ENCODE data around the gene MYO3B. TPM values are rescaled to one million over a fixed set of nuclear protein-coding genes. Genes with fewer than 3 reads are reported as not detected.

The MYO3B gene
- total RNA-seq, 2 donors from 2014 or later, result 2.0 to 4.7 TPM

DNA sequence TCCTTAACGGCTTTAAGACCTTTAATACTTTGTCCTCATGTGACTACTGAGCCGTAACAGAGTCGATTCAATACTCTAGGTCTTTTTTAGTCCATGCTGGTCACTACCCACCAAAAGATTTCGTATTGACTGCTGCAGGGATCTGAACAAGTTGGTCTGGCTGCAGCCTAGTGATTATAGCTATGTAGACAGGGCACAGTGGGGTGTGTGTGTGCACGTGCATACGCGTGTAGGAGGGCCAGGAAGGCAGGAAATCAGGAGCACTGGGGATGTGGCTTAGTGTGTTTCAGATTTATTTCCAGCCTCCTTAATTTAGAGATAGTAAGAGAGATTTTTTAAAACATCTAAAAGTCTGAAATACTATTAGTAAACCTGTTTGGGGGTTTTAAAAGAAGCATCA lies 161.4 kb downstream of the MYO3B start:
- intact Hi-C loops (cut with DNase I), result no loop called here
- no peak overlapping the region for H3K4me3 ChIP-seq
- no peaks in the 10 kb centered on the region for H3K9me3 ChIP-seq
- no peaks in the 10 kb centered on the region for H3K36me3 ChIP-seq (replicated peaks in 1 of 2; ENCODE audit: insufficient read depth in 1 of 2, low read depth in 2 of 2)
- 56 to 64% methylated on average over 7 of the region's 7 CpGs for WGBS, 2 donors
- no peak overlapping the region for H3K27ac ChIP-seq
- ATAC-seq (no peak), DNase-seq (no peak)
- no peaks in the 10 kb centered on the region for H3K27me3 ChIP-seq
- no peaks in the 10 kb centered on the region for H3K4me1 ChIP-seq
- no peak for TF ChIP-seq POLR2A (IDR thresholded peaks at IDR 0.05)
- TF ChIP-seq, protein P1, sequence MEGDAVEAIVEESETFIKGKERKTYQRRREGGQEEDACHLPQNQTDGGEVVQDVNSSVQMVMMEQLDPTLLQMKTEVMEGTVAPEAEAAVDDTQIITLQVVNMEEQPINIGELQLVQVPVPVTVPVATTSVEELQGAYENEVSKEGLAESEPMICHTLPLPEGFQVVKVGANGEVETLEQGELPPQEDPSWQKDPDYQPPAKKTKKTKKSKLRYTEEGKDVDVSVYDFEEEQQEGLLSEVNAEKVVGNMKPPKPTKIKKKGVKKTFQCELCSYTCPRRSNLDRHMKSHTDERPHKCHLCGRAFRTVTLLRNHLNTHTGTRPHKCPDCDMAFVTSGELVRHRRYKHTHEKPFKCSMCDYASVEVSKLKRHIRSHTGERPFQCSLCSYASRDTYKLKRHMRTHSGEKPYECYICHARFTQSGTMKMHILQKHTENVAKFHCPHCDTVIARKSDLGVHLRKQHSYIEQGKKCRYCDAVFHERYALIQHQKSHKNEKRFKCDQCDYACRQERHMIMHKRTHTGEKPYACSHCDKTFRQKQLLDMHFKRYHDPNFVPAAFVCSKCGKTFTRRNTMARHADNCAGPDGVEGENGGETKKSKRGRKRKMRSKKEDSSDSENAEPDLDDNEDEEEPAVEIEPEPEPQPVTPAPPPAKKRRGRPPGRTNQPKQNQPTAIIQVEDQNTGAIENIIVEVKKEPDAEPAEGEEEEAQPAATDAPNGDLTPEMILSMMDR (IDR thresholded peaks at IDR 0.05), result no peak

DNA sequence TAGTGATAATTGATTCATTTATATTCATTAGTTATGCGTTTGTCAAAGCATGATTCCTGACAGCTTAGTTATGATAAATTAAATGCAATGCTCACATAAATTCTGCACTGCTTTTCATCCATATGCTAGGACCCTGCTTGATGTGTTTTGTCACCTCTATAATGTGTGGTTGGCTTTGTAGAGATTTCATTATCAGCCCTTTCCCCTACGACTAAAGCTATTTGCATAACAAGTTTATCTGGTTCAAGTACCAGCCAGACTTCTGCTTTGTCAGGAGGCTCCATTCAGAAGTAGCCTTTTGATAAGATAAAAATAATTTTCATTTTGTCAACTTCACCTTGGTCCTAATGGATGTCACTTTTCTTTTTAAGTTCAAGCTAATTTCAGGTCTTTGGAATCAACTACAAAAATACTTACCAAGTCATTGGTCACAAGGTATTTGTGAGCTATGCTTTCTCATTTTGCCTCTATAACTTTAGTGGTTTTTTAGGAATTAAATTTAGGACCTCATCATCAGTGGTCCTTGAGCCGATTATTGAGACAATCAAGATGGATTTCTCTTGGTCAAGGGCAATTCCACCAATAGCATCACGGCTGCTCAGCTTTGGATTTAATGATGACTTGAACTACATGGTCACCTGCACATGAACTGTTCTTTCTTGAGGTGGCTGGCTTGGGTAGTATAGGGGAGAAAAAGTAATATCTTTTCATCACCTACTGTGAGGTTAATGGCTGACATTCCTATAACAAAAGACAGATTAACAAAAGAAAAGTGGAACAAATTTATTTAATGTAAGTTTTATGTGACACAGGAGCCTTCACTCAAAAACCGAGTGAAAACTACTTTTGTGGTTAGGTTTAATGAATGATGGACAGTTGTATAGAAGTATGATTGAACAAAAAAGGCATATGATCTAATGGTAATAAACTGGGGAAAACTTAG lies 162.1 kb downstream of the MYO3B start:
- H3K9me3 ChIP-seq, result no peaks in the 10 kb centered on the region
- no peak overlapping the region for H3K4me3 ChIP-seq
- 46 to 50% methylated on average over 5 of the region's 5 CpGs for WGBS, 2 donors
- H3K27ac ChIP-seq, result no peak overlapping the region
- H3K4me1 ChIP-seq, result no peaks in the 10 kb centered on the region
- no peaks in the 10 kb centered on the region for H3K27me3 ChIP-seq
- intact Hi-C loops (cut with DNase I), result no loop called here
- no peaks in the 10 kb centered on the region for H3K36me3 ChIP-seq (replicated peaks in 1 of 2; ENCODE audit: insufficient read depth in 1 of 2, low read depth in 2 of 2)
- DNase-seq (no peak), ATAC-seq (no peak)
- TF ChIP-seq POLR2A (IDR thresholded peaks at IDR 0.05), result no peak
- TF ChIP-seq, protein P1 (IDR thresholded peaks at IDR 0.05), result no peak

DNA sequence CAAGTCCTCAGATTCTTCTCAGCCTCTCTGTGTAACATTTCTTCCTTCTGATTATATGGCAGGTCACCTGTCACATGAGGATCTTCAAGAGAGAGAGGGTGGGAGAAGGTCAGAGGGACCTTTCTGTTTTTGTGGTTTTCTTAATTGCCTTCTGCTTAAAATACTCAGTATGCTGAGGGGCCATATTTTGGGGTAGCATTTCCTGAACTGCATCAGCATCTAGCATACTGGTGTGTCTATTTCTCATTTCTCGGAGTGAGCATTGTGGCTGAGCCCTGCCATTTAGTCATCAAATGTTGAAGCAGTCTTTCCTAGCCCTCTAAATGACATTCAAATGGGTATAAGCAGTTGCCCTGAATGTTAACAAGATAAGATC lies 162.7 kb downstream of the MYO3B start:
- H3K36me3 ChIP-seq (replicated peaks in 1 of 2; ENCODE audit: insufficient read depth in 1 of 2, low read depth in 2 of 2), result no peaks in the 10 kb centered on the region
- intact Hi-C loops (cut with DNase I), result no loop called here
- no peaks in the 10 kb centered on the region for H3K27me3 ChIP-seq
- no peak overlapping the region for H3K4me3 ChIP-seq
- no peak for ATAC-seq
- TF ChIP-seq, protein P1 (IDR thresholded peaks at IDR 0.05), result peak in 1 of 7 experiments; percentile 4
- no peak for TF ChIP-seq POLR2A (IDR thresholded peaks at IDR 0.05)
- H3K9me3 ChIP-seq, result no peaks in the 10 kb centered on the region
- DNase-seq, result no peak
- WGBS, 2 donors, result 64 to 100% methylated on average over 1 of the region's 1 CpG
- H3K27ac ChIP-seq, result no peak overlapping the region
- no peaks in the 10 kb centered on the region for H3K4me1 ChIP-seq

DNA sequence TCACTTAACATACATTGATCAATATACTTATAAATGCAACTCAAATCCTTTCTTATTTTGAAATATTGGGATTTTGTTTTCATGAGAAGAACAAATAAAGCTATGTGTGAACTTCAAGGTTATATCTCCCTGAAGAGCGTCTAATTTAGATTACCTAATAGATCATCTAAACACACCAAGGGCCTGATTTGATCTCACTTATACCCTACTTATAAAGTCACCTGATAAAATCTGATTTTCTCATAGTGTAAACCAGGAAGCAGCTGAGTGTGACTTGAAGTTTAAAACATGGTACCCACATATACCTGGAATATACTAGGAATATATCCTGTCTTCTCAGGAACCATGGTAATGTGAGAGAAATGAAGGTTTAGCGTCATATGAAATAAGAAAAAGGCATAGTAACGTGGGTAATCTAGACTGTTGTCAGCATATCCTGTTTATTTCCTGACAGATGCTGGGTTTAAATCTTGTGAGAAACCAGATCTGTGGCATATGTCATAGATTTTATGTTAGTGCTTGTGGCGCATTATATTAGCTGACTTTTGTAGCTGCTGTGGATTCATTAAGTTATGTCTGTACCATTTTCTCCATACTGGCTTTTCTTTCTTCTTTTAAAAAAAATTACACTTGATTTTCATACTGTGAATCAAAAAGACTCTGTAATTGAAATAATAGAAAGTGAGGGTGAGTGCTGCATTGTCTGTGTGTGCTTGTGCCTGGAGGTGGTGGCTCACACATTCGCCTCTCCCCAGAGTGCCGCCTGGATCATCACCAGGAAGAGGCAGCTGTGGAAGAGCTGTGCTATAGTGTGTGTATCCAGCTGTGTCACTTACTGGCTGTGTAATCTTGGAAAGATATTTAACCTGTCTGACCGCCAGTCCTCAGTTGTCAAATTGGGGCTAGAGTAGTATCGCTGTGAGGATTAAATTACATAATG lies 164.0 kb downstream of the MYO3B start:
- WGBS, 2 donors, result 73 to 79% methylated on average over 8 of the region's 8 CpGs
- no peaks in the 10 kb centered on the region for H3K27me3 ChIP-seq
- TF ChIP-seq POLR2A (IDR thresholded peaks at IDR 0.05), result no peak
- TF ChIP-seq, protein P1 (IDR thresholded peaks at IDR 0.05), result no peak
- intact Hi-C loops (cut with DNase I), result no loop called here
- no peak overlapping the region for H3K27ac ChIP-seq
- no peak for ATAC-seq
- no peaks in the 10 kb centered on the region for H3K9me3 ChIP-seq
- no peak for DNase-seq
- H3K4me1 ChIP-seq, result no peaks in the 10 kb centered on the region
- no peaks in the 10 kb centered on the region for H3K36me3 ChIP-seq (replicated peaks in 1 of 2; ENCODE audit: insufficient read depth in 1 of 2, low read depth in 2 of 2)
- H3K4me3 ChIP-seq, result no peak overlapping the region

Measured in body of pancreas (tissue), 4 donors.